ENCODE data around the gene PNPT1. TPM values are rescaled to one million over a fixed set of nuclear protein-coding genes. Genes with fewer than 3 reads are reported as not detected.
"Not testable (repeated sequence)": the region's sequence is repeated elsewhere in the genome, so short reads cannot be mapped to it uniquely, and the experiment has no call there.

PNPT1 gene
- total RNA-seq, 2 experiments from 2014 or later = 22.6 to 31.7 TPM

DNA sequence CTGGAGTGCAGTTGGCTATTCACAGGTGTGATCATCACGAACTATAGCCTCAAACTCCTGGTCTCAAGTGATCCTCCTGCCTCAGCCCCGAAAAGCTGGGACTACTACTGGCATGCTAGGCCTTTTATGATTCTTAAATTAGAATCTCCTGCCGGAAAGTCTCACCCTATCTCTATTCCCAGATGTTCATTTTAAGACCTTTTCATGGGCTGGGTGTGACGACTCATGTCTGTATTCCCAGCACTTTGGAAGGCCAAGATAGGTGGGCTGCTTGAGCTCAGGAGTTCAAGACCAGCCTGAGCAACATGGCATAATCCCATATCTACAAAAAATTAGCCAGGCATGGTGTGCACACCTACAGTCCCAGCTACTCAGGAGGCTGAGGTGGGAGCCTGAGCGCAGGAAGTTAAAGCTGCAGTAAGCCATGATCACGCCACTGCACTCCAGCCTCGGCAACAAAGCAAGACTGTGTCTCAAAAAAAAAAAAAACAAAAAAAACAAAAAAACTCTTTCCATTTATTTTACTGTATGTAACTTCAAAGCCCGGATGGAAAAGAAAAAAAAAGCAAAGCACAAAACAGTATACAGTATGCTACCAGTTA lies 84.3 kb downstream of the PNPT1 start:
- no peak overlapping the region for H3K27ac Mint-ChIP-seq
- H3K36me3 Mint-ChIP-seq (ENCODE audit: low read depth) = peaks cover 41% of the 10 kb centered on the region
- DNase-seq = no peak
- H3K27me3 Mint-ChIP-seq = no peaks in the 10 kb centered on the region
- ChIA-PET POLR2A (no interaction called here), CTCF (interaction anchor here (1.2 kb wide), 1 partner anchor 48 kb away, joined by 3 read pairs; no protein-coding TSS in a partner anchor)
- H3K4me3 Mint-ChIP-seq = no peak overlapping the region
- peaks cover 41% of the 10 kb centered on the region for H3K4me1 Mint-ChIP-seq
- H3K9me3 Mint-ChIP-seq = no peaks in the 10 kb centered on the region

DNA sequence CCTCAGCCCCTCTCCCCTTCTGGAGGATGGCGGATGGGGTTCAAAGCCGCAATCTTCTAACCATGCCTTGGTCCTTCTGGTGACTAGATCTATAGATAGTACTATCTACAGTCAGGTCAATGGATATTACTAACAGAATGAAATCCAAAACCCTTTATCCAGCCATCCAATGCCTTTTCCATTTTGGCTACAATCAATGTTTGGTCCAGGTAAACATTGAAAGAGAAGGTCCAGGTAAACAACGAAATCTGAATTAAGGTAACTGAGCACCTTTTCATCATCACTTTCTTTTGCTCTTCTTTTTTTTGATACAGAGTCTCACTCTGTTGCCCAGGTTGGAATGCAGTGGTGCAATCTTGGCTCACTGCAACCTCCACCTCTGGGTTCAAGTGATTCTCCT lies 85.9 kb downstream of the PNPT1 start:
- ChIA-PET POLR2A (no interaction called here), CTCF (interaction anchor here (0.6 kb wide), 1 partner anchor 101 kb away, joined by 3 read pairs; no protein-coding TSS in a partner anchor)
- H3K4me1 Mint-ChIP-seq = peaks cover 38% of the 10 kb centered on the region
- no peaks in the 10 kb centered on the region for H3K27me3 Mint-ChIP-seq
- H3K4me3 Mint-ChIP-seq = no peak overlapping the region
- H3K27ac Mint-ChIP-seq = no peak overlapping the region
- H3K9me3 Mint-ChIP-seq = no peaks in the 10 kb centered on the region
- no peak for DNase-seq
- peaks cover 34% of the 10 kb centered on the region for H3K36me3 Mint-ChIP-seq (ENCODE audit: low read depth)

DNA sequence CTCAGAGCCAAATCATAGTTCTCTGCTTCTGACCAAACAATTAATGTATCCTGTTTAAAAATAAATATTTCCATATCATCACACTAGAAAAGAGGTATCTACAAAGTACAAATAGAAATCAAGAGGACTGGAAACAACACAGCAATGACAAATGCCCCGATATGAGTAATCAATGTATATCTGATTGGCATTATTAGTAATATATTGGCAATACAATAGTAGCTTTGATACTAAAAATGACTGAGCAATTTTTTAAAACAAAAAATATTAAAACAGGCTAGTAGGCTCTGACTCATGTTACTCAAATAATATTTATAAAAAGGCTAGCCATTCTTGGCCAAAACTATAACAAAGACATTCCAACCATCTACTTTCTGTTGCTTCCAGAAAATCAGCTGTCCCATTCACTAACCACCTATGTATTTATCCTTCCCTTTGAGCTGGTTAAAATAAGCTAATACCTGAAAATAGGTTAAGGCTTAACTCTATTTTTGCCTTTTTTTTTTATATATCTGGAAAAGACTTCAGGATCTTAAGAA lies 89.5 kb downstream of the PNPT1 start:
- CTCF ChIA-PET = interaction anchor here (0.6 to 0.8 kb wide), 2 partner anchors 11 to 83 kb away, joined by 3 read pairs; no protein-coding TSS in a partner anchor
- no peaks in the 10 kb centered on the region for H3K27me3 Mint-ChIP-seq
- no peak for DNase-seq
- H3K36me3 Mint-ChIP-seq (ENCODE audit: low read depth) = peaks cover 38% of the 10 kb centered on the region
- POLR2A ChIA-PET = no interaction called here
- peaks cover 32% of the 10 kb centered on the region for H3K4me1 Mint-ChIP-seq
- no peak overlapping the region for H3K4me3 Mint-ChIP-seq
- no peaks in the 10 kb centered on the region for H3K9me3 Mint-ChIP-seq
- H3K27ac Mint-ChIP-seq = no peak overlapping the region

DNA sequence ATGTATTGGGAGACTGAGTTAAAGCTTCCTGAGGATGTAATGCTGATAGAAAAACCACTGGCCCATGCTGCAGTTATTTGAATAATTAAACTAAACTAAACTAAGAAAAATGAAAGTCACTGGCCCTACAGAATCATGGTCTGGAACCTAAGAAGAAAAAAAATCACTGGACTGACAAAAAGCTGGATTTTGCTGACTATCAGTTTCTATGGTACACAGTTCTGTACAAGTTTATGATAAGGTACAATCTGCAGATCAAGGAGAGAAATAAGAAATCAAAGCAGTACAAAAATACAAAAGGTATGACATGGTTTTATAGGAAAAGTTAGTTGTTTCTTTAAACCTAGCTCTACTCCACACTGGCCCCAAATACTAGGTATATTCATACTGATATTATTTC lies 91.8 kb downstream of the PNPT1 start:
- H3K9me3 Mint-ChIP-seq = no peaks in the 10 kb centered on the region
- ChIA-PET CTCF (interaction anchor here (0.5 to 0.7 kb wide), 3 partner anchors 46 to 1948 kb away, joined by 3 to 4 read pairs (median 3); no protein-coding TSS in a partner anchor), POLR2A (no interaction called here)
- no peak overlapping the region for H3K4me3 Mint-ChIP-seq
- H3K4me1 Mint-ChIP-seq = peaks cover 24% of the 10 kb centered on the region
- DNase-seq = no peak
- H3K36me3 Mint-ChIP-seq (ENCODE audit: low read depth) = peaks cover 39% of the 10 kb centered on the region
- no peaks in the 10 kb centered on the region for H3K27me3 Mint-ChIP-seq
- no peak overlapping the region for H3K27ac Mint-ChIP-seq

DNA sequence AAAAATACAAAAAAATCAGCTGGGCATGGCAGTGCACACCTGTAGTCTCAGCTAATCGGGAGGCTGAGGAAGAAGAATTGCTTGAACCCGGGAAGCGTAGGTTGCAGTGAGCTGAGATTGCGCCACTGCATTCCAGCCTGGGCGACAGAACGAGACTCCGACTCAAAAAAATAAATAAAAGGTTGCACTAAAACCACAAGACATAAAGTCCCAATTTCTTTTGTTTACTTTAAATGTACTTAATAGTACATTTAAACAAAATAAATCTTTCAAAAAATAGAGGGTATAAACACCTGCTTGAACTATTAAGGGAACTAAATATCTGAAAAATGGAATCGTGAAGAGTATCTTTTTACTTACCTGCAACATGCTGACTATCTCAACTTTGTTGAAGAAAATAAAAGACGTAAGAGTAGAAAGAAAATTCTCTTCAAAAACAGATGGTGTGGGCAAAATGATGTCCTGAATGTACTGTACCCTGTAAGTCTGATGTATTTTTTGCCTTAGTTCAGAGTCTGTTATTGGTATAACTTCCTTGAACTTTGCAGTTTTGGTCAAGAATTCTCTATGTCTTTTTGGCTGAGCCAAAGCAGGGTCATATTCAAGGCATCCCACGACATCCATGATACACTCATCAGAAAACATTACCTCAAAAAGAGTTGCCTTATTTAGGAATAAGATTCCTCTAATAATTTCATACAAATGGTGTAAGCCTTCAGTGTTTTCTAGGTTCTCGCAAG lies 95.4 kb downstream of the PNPT1 start:
- H3K4me1 Mint-ChIP-seq = peaks cover 19% of the 10 kb centered on the region
- H3K27ac Mint-ChIP-seq = no peak overlapping the region
- CTCF ChIA-PET = no interaction called here
- DNase-seq = no peak
- no peaks in the 10 kb centered on the region for H3K27me3 Mint-ChIP-seq
- no peaks in the 10 kb centered on the region for H3K9me3 Mint-ChIP-seq
- no peak overlapping the region for H3K4me3 Mint-ChIP-seq
- peaks cover 52% of the 10 kb centered on the region for H3K36me3 Mint-ChIP-seq (ENCODE audit: low read depth)
- POLR2A ChIA-PET = no interaction called here

DNA sequence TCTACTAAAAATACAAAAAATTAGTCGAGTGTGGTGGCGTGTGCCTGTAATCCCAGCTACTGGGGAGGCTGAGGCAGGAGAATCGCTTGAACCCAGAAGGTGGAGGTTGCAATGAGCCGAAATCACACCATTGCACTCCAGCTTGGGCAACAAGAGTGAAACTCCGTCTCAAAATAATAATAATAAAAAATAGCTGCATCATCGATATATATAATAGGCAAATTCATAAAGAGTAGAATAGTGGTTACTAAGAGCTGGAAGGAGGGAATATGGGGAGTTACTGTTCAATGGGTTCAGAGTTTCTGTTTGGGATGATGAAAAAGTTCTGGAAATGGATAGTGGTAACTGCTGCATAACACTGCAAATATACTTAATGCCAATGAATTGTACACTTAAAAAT lies 96.8 kb downstream of the PNPT1 start:
- H3K27me3 Mint-ChIP-seq, H3K4me3 Mint-ChIP-seq, POLR2A ChIA-PET, DNase-seq, H3K9me3 Mint-ChIP-seq, H3K27ac Mint-ChIP-seq: not testable (repeated sequence)
- Mint-ChIP-seq H3K36me3 (ENCODE audit: low read depth) (peaks cover 43% of the 10 kb centered on the region), H3K4me1 (peaks cover 24% of the 10 kb centered on the region)
- CTCF ChIA-PET = interaction anchor here (1.1 kb wide), 1 partner anchor 55 kb away, joined by 3 read pairs; no protein-coding TSS in a partner anchor

DNA sequence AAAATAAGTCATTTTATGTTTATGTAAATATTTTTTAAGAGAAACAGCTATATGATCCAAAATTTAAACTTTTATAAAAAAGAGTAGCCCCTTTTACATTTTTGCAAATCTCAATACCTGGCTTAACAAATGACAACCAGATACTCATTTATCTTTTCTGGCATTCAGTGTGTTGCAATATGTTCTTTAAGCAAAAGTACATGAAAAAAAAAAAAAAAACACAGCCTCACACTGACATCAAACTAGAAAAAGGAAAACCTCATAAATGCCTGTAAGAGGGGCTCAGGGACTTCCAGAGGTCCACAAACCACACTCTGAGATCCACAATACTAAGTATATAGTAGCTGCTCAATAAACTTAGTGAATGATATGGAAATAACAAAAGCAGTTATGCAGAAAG lies 98.1 kb downstream of the PNPT1 start:
- DNase-seq = no peak
- CTCF ChIA-PET = no interaction called here
- no peaks in the 10 kb centered on the region for H3K9me3 Mint-ChIP-seq
- peaks cover 33% of the 10 kb centered on the region for H3K4me1 Mint-ChIP-seq
- H3K27me3 Mint-ChIP-seq = no peaks in the 10 kb centered on the region
- H3K4me3 Mint-ChIP-seq = no peak overlapping the region
- no peak overlapping the region for H3K27ac Mint-ChIP-seq
- POLR2A ChIA-PET = interaction anchor here (0.6 kb wide), 1 partner anchor 15 kb away, joined by 3 read pairs; no protein-coding TSS in a partner anchor
- H3K36me3 Mint-ChIP-seq (ENCODE audit: low read depth) = peaks cover 46% of the 10 kb centered on the region

DNA sequence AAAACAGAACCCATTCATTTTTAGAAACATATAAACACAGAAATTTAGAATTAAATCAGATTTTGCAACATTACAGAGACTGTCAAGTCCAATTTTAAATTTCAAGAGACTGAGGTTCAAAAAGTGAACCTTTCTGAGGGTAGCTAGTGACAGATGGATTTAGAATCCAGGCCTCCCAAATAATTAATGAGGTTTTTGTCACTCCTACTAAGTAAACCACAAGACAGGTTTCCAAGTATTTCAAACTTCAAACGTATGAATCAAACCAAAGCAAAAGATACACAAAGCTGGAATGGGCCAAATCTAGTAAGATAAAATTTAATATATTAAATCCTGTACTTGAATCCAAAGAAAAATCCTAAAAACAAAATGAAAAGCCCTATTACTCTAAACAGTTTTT lies 101.5 kb downstream of the PNPT1 start:
- Mint-ChIP-seq H3K9me3 (no peaks in the 10 kb centered on the region), H3K36me3 (ENCODE audit: low read depth) (peaks cover 38% of the 10 kb centered on the region), H3K27ac (no peak overlapping the region), H3K4me1 (peaks cover 23% of the 10 kb centered on the region), H3K27me3 (no peaks in the 10 kb centered on the region), H3K4me3 (no peak overlapping the region)
- ChIA-PET POLR2A (no interaction called here), CTCF (no interaction called here)
- no peak for DNase-seq

DNA sequence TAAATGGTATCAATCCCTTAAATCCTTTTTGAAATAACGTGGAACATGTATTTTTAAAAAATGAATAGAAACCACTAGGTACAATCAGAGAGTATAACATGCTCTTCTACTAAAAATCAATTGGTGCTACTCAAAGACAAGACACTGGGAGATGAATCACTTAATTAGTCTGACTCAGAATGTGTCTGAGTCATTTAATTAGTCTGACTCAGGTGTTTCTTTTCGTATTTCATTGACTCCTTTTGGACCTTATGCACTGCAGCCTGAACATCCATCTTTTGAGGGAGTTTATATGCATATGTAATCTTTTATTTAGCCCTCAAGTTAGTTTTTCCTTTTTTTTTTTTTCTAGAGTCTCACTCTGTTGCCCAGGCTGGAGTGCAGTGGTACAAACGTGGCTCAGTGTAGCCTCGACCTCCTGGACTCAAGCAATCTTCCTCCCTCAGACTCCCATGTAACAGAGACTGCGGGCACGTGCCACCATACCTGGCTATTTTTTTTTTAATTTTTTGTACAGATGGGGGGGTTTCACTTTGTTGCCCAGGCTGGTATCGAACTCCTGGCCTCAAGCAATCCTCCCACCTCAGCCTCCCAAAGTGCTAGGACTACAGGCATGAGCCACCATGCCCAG lies 102.7 kb downstream of the PNPT1 start:
- CTCF ChIA-PET = interaction anchor here (0.7 kb wide), 1 partner anchor 15 kb away, joined by 3 read pairs; no protein-coding TSS in a partner anchor
- DNase-seq = no peak
- H3K27ac Mint-ChIP-seq = no peak overlapping the region
- peaks cover 34% of the 10 kb centered on the region for H3K36me3 Mint-ChIP-seq (ENCODE audit: low read depth)
- no peak overlapping the region for H3K4me3 Mint-ChIP-seq
- POLR2A ChIA-PET = no interaction called here
- no peaks in the 10 kb centered on the region for H3K27me3 Mint-ChIP-seq
- peaks cover 26% of the 10 kb centered on the region for H3K4me1 Mint-ChIP-seq
- H3K9me3 Mint-ChIP-seq = no peaks in the 10 kb centered on the region

DNA sequence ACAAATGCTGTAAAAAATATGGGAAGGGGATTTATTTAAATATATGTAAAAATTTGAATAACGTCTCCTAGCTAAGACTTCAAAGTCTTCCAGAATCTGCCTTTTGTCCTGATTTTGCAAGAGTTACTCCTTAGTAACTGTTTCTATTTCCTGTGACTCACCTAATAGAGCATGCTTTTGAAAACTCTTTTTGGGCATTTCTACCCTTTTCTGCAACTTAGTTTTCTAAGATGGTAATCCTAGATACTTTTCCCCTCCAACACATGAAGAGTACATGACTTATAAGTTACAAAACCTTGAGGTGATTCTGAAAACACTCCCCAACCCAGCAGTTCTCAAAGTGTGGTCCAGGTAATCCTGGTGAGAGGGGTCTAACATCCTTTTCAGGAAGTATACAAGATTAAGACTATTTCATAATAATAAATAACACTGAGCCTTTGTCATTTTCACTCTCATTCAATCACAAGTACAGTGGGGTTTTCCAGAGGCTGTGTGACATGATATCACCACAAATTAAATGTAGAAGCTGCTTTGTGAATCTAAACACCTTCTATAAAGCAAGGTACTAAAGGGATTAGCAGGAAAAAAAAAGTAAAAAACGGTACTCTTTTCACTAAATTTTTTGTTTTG lies 108.1 kb downstream of the PNPT1 start:
- peaks cover 11% of the 10 kb centered on the region for H3K4me1 Mint-ChIP-seq

More for the DNA sequence above, 108.1 kb downstream of the PNPT1 start:
- POLR2A ChIA-PET = no interaction called here
- no peak for DNase-seq
- Mint-ChIP-seq H3K9me3 (no peaks in the 10 kb centered on the region), H3K36me3 (ENCODE audit: low read depth) (peaks cover 36% of the 10 kb centered on the region), H3K27me3 (no peaks in the 10 kb centered on the region), H3K4me3 (no peak overlapping the region), H3K27ac (no peak overlapping the region)
- CTCF ChIA-PET = no interaction called here
